ENCODE data around the gene PECR.

Gene PECR

GRCh38 chr2:216081487-216082116, at the start of gene PECR, which contains the start of gene TMEM169:
PECR (minus strand) TSS chr2:216081809; CDS start chr2:216081741, 68 bp downstream.
TMEM169 (plus strand) TSS chr2:216081919; CDS start chr2:216095964, 14,045 bp downstream.
- peak; percentile 56 for DNase-seq

- peak; percentile 43 for DNase-seq
Measured at GRCh38 chr2:216130346-216130971, 48.9 kb upstream of the PECR start.

- no peak for DNase-seq
Measured at GRCh38 chr2:216126943-216127342, 45.3 kb upstream of the PECR start.

GRCh38 chr2:216121255-216121654, 39.6 kb upstream of the PECR start:
- no peak for DNase-seq

GRCh38 chr2:216119986-216120385, 38.4 kb upstream of the PECR start:
- DNase-seq, result no peak

GRCh38 chr2:216119146-216119545, 37.5 kb upstream of the PECR start:
- DNase-seq, result no peak

GRCh38 chr2:216118474-216118873, 36.9 kb upstream of the PECR start:
- no peak for DNase-seq

GRCh38 chr2:216117561-216118340, 36.1 kb upstream of the PECR start:
- DNase-seq, result peak; percentile 78

- peak; percentile 48 for DNase-seq
Measured at GRCh38 chr2:216116418-216116817, 34.8 kb upstream of the PECR start.

GRCh38 chr2:216114714-216115531, 33.3 kb upstream of the PECR start:
- peak; percentile 99 for DNase-seq

GRCh38 chr2:216114382-216114713, 32.7 kb upstream of the PECR start:
- DNase-seq, result no peak

- no peak for DNase-seq
Measured at GRCh38 chr2:216113572-216113971, 32.0 kb upstream of the PECR start.

- no peak for DNase-seq
Measured at GRCh38 chr2:216112926-216113325, 31.3 kb upstream of the PECR start.

GRCh38 chr2:216111122-216111521, 29.5 kb upstream of the PECR start:
- DNase-seq, result no peak

GRCh38 chr2:216110620-216111019, 29.0 kb upstream of the PECR start:
- DNase-seq, result no peak

- peak; percentile 56 for DNase-seq
Measured at GRCh38 chr2:216109962-216110614, 28.5 kb upstream of the PECR start.

GRCh38 chr2:216108967-216109921, 27.6 kb upstream of the PECR start, which contains the start of gene XRCC5:
XRCC5 (plus strand) TSS chr2:216109348; CDS start chr2:216109437, 89 bp downstream.
- peak; percentile 96 for DNase-seq

- no peak for DNase-seq
Measured at GRCh38 chr2:216108310-216108966, 26.8 kb upstream of the PECR start.

- no peak for DNase-seq
Measured at GRCh38 chr2:216107760-216108159, 26.2 kb upstream of the PECR start.

- DNase-seq, result no peak
Measured at GRCh38 chr2:216107320-216107719, 25.7 kb upstream of the PECR start.

GRCh38 chr2:216104691-216105090, 23.1 kb upstream of the PECR start:
- no peak for DNase-seq
